ENCODE data around the gene MYH10.
A peak's percentile ranks its signal among the peaks of the same experiment; 100 is the strongest.

Gene MYH10

DNA sequence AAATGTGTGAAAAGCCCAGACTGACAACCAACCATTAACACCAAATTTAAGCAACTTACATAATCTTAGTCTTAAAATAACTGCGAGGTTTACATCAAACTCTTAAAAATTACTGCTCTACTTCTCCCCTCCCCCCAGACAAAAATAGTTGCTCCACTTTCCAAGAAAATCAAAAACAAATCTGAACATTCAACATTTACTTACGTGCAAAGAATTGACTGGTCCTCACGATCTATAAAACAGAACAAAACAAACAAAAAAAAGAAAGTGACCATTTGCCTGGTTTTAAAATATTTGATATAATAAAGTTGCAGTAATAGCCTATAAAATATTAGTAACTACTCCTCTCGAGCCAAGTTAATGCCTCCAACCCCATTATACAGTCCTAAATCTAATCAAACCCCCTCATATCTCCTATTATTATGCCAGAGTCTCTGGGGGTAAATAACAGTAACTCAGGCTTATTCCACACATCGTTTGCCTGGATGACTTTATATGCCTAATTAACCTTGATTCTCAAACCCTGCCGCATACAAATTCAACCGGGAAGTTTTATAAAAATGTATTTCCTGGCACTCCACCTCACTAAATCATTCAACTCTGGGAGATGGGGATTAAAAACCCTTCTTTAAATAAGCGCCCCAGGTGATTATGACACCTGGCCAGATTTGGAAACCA is 41.5 kb downstream of the MYH10 start:
- Histone ChIP-seq H3K4me3 (replicated peaks; ENCODE audit: low read depth, low read length) (no peak overlapping the region), H3K36me3 (ENCODE audit: control insufficient read depth, insufficient read depth, low read length) (peaks cover 1% of the 10 kb centered on the region), H3K27me3 (replicated peaks; ENCODE audit: control insufficient read depth, insufficient read depth, low read length) (no peaks in the 10 kb centered on the region)
- no peak for DNase-seq (ENCODE audit: extremely low read depth, insufficient read length)
- no peak for TF ChIP-seq CTCF (IDR thresholded peaks at IDR 0.05; ENCODE audit: insufficient read depth, low read length, poor library complexity, severe bottlenecking)

GRCh38 chr17:8586766-8587165 is 43.8 kb downstream of the MYH10 start:
- no peak overlapping the region for H3K4me3 ChIP-seq (replicated peaks; ENCODE audit: low read depth, low read length)
- DNase-seq (ENCODE audit: extremely low read depth, insufficient read length): no peak
- TF ChIP-seq CTCF (IDR thresholded peaks at IDR 0.05; ENCODE audit: insufficient read depth, low read length, poor library complexity, severe bottlenecking): no peak
- no peaks in the 10 kb centered on the region for H3K27me3 ChIP-seq (replicated peaks; ENCODE audit: control insufficient read depth, insufficient read depth, low read length)
- peaks cover 1% of the 10 kb centered on the region for H3K36me3 ChIP-seq (ENCODE audit: control insufficient read depth, insufficient read depth, low read length)

GRCh38 chr17:8585911-8586310 is 44.6 kb downstream of the MYH10 start:
- no peak for DNase-seq (ENCODE audit: extremely low read depth, insufficient read length)
- peaks cover 1% of the 10 kb centered on the region for H3K36me3 ChIP-seq (ENCODE audit: control insufficient read depth, insufficient read depth, low read length)

GRCh38 chr17:8583954-8584353 is 46.6 kb downstream of the MYH10 start:
- no peak for DNase-seq (ENCODE audit: extremely low read depth, insufficient read length)
- Histone ChIP-seq H3K4me3 (replicated peaks; ENCODE audit: low read depth, low read length) (no peak overlapping the region), H3K36me3 (ENCODE audit: control insufficient read depth, insufficient read depth, low read length) (peaks cover 1% of the 10 kb centered on the region), H3K27me3 (replicated peaks; ENCODE audit: control insufficient read depth, insufficient read depth, low read length) (no peaks in the 10 kb centered on the region)
- no peak for TF ChIP-seq CTCF (IDR thresholded peaks at IDR 0.05; ENCODE audit: insufficient read depth, low read length, poor library complexity, severe bottlenecking)

More at GRCh38 chr17:8585911-8586310, 44.6 kb downstream of the MYH10 start:
- H3K4me3 ChIP-seq (replicated peaks; ENCODE audit: low read depth, low read length): no peak overlapping the region
- no peaks in the 10 kb centered on the region for H3K27me3 ChIP-seq (replicated peaks; ENCODE audit: control insufficient read depth, insufficient read depth, low read length)
- TF ChIP-seq CTCF (IDR thresholded peaks at IDR 0.05; ENCODE audit: insufficient read depth, low read length, poor library complexity, severe bottlenecking): no peak

GRCh38 chr17:8580952-8581658 is 49.4 kb downstream of the MYH10 start:
- TF ChIP-seq CTCF (IDR thresholded peaks at IDR 0.05; ENCODE audit: insufficient read depth, low read length, poor library complexity, severe bottlenecking): no peak
- peak; percentile 15 for DNase-seq (ENCODE audit: extremely low read depth, insufficient read length)

More at GRCh38 chr17:8580952-8581658, 49.4 kb downstream of the MYH10 start:
- H3K27me3 ChIP-seq (replicated peaks; ENCODE audit: control insufficient read depth, insufficient read depth, low read length): no peaks in the 10 kb centered on the region
- no peaks in the 10 kb centered on the region for H3K36me3 ChIP-seq (ENCODE audit: control insufficient read depth, insufficient read depth, low read length)
- no peak overlapping the region for H3K4me3 ChIP-seq (replicated peaks; ENCODE audit: low read depth, low read length)

All from GM06990 (cell line).